Activated CD4-positive, alpha-beta memory T cell treated with anti-CD3 and anti-CD28 coated beads for 36 hours (primary cell): ENCODE data around the gene FARS2. TPM values are rescaled to one million over a fixed set of nuclear protein-coding genes. Genes with fewer than 3 reads are reported as not detected.
"Not testable (repeated sequence)": the region's sequence is repeated elsewhere in the genome, so short reads cannot be mapped to it uniquely, and the experiment has no call there.

Experiments
- CTCF ChIA-PET: fragments of 350-600 bp; sonication (Branson Sonifier 250); formaldehyde crosslinking; loops from one replicate; lab custom pipeline; 2021; ENCODE audit warnings: antibody characterized with exemption, inconsistent platforms; lab: Charles Lee
- POLR2A ChIA-PET: fragments of 350-600 bp; sonication (Branson Sonifier 250); formaldehyde crosslinking; loops from one replicate; lab custom pipeline; 2021; ENCODE audit warnings: antibody characterized with exemption; lab: Charles Lee
- DNase-seq: peaks from one replicate; pipeline ENCODE4 v3.0.0-alpha.2; 2020
- H3K27ac Mint-ChIP-seq: one replicate; pipeline ENCODE4 v1.8.0; 2021; ENCODE audit warnings: mixed read lengths
- H3K27me3 Mint-ChIP-seq: one replicate; pipeline ENCODE4 v1.8.0; 2021; ENCODE audit warnings: mixed read lengths
- H3K36me3 Mint-ChIP-seq: one replicate; pipeline ENCODE4 v1.8.0; 2021; ENCODE audit warnings: mixed read lengths
- H3K4me1 Mint-ChIP-seq: one replicate; pipeline ENCODE4 v1.8.0; 2021; ENCODE audit warnings: low read depth, mixed read lengths
- H3K4me3 Mint-ChIP-seq: one replicate; pipeline ENCODE4 v1.8.0; 2021; ENCODE audit warnings: mild to moderate bottlenecking, mixed read lengths
- H3K9me3 Mint-ChIP-seq: one replicate; pipeline ENCODE4 v1.8.0; 2021; ENCODE audit warnings: mixed read lengths
- intact Hi-C: fragments of 100-400 bp; cut with micrococcal nuclease; formaldehyde crosslinking; loops from one replicate; pipeline ENCODE4 v1.15.1; 2023
- total RNA-seq, 2 experiments: library from RNA; stranded (reverse); gene quantifications; one replicate each; pipeline ENCODE4 v1.2.3, GENCODE V29; 2021

Gene FARS2
- total RNA-seq, 2 experiments from 2014 or later, result 22.7 to 23.7 TPM

GRCh38 chr6:5554226-5554625 lies 292.9 kb downstream of the FARS2 start:
- ChIA-PET CTCF (interaction anchor here (0.6 kb wide), 1 partner anchor 67 kb away, joined by 4 read pairs; no protein-coding TSS in a partner anchor), POLR2A (no interaction called here)
- peaks cover 25% of the 10 kb centered on the region for H3K36me3 Mint-ChIP-seq
- H3K4me1 Mint-ChIP-seq, result peaks cover 3% of the 10 kb centered on the region
- intact Hi-C loops, result no loop called here
- H3K27me3 Mint-ChIP-seq, result no peaks in the 10 kb centered on the region
- H3K9me3 Mint-ChIP-seq, result peaks cover 10% of the 10 kb centered on the region
- no peak overlapping the region for H3K27ac Mint-ChIP-seq
- H3K4me3 Mint-ChIP-seq, result no peak overlapping the region
- no peak for DNase-seq

- no peak for DNase-seq
- ChIA-PET CTCF (no interaction called here), POLR2A (no interaction called here)
- peaks cover 6% of the 10 kb centered on the region for H3K9me3 Mint-ChIP-seq
- H3K27ac Mint-ChIP-seq, result no peak overlapping the region
- intact Hi-C loops, result no loop called here
- no peak overlapping the region for H3K4me3 Mint-ChIP-seq
- H3K27me3 Mint-ChIP-seq, result no peaks in the 10 kb centered on the region
- H3K36me3 Mint-ChIP-seq, result peaks cover 11% of the 10 kb centered on the region
- H3K4me1 Mint-ChIP-seq, result peaks cover 3% of the 10 kb centered on the region
These were observed 294.7 kb downstream of the FARS2 start for GRCh38 chr6:5556011-5556410.

- ChIA-PET POLR2A (no interaction called here), CTCF (no interaction called here)
- no peak overlapping the region for H3K27ac Mint-ChIP-seq
- H3K4me1 Mint-ChIP-seq, result peaks cover 8% of the 10 kb centered on the region
- intact Hi-C loops, result no loop called here
- H3K9me3 Mint-ChIP-seq, result peaks cover 4% of the 10 kb centered on the region
- no peaks in the 10 kb centered on the region for H3K27me3 Mint-ChIP-seq
- H3K36me3 Mint-ChIP-seq, result peaks cover 5% of the 10 kb centered on the region
- H3K4me3 Mint-ChIP-seq, result no peak overlapping the region
- no peak for DNase-seq
These were observed 296.2 kb downstream of the FARS2 start for GRCh38 chr6:5557506-5557905.

DNA sequence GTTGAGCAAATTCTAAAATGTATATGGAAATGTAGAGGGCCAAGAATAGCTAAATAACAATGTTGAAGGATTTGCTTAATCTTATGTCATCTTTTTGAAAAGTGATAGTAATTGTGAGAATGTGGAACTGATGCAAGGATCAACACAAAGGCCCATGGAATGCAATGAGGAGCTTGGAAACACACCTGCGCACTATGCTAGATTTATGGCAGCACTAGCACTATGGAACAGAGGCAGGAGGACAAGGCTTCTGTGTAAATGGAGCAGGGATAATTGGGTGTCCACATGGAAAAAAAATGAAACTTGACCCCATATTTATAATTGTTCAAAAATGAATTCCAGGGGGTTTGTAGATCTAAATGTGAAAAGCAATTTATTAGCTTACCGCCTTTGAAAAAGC lies 298.3 kb downstream of the FARS2 start:
- Mint-ChIP-seq H3K27ac (no peak overlapping the region), H3K27me3 (no peaks in the 10 kb centered on the region), H3K4me3 (no peak overlapping the region), H3K4me1 (peaks cover 5% of the 10 kb centered on the region), H3K36me3 (peaks cover 5% of the 10 kb centered on the region), H3K9me3 (peaks cover 10% of the 10 kb centered on the region)
- CTCF ChIA-PET, result no interaction called here
- no peak for DNase-seq
- intact Hi-C loops, result no loop called here
- POLR2A ChIA-PET, result no interaction called here

- H3K36me3 Mint-ChIP-seq, result peaks cover 9% of the 10 kb centered on the region
- ChIA-PET CTCF (no interaction called here), POLR2A (interaction anchor here (0.6 kb wide), 1 partner anchor 13 kb away, joined by 5 read pairs; no protein-coding TSS in a partner anchor)
These were observed 301.0 kb downstream of the FARS2 start for GRCh38 chr6:5562277-5562676.

GRCh38 chr6:5563086-5563485 lies 301.8 kb downstream of the FARS2 start:
- no peak overlapping the region for H3K4me3 Mint-ChIP-seq
- no peak overlapping the region for H3K27ac Mint-ChIP-seq
- H3K27me3 Mint-ChIP-seq, result no peaks in the 10 kb centered on the region
- ChIA-PET CTCF (no interaction called here), POLR2A (no interaction called here)
- DNase-seq, result no peak
- H3K4me1 Mint-ChIP-seq, result peaks cover 18% of the 10 kb centered on the region
- H3K9me3 Mint-ChIP-seq, result peaks cover 15% of the 10 kb centered on the region
- peaks cover 9% of the 10 kb centered on the region for H3K36me3 Mint-ChIP-seq
- intact Hi-C loops, result no loop called here

More at GRCh38 chr6:5562277-5562676, 301.0 kb downstream of the FARS2 start:
- H3K4me1 Mint-ChIP-seq, result peaks cover 14% of the 10 kb centered on the region
- intact Hi-C loops, result no loop called here
- no peak overlapping the region for H3K4me3 Mint-ChIP-seq
- H3K27me3 Mint-ChIP-seq, result no peaks in the 10 kb centered on the region
- H3K27ac Mint-ChIP-seq, result no peak overlapping the region
- no peak for DNase-seq
- peaks cover 15% of the 10 kb centered on the region for H3K9me3 Mint-ChIP-seq

DNA sequence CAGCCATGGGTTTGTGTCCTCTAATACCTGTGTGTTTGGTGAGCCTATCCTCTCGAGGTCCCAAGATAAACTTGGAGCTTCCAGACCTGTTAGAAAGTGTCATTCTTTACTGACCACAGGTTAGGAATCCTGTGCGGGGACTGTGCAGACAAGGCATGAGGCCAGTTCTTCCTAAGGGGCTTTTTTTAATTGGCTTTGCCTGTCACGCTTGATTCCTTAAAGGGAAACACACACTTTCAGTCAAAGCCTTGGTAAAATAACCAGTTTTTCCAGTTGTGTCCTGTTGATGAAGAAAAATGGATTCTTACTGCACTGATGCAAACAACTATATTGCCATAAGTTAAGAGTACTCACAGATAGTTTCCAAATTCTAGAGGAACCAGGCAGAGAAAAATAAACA lies 303.4 kb downstream of the FARS2 start:
- DNase-seq, H3K4me3 Mint-ChIP-seq, POLR2A ChIA-PET, intact Hi-C loops, H3K27ac Mint-ChIP-seq, H3K27me3 Mint-ChIP-seq, CTCF ChIA-PET: not testable (repeated sequence)
- peaks cover 20% of the 10 kb centered on the region for H3K4me1 Mint-ChIP-seq
- H3K9me3 Mint-ChIP-seq, result peaks cover 15% of the 10 kb centered on the region
- peaks cover 14% of the 10 kb centered on the region for H3K36me3 Mint-ChIP-seq

GRCh38 chr6:5565971-5566370 lies 304.7 kb downstream of the FARS2 start:
- no peaks in the 10 kb centered on the region for H3K27me3 Mint-ChIP-seq
- peaks cover 20% of the 10 kb centered on the region for H3K4me1 Mint-ChIP-seq
- H3K4me3 Mint-ChIP-seq, result no peak overlapping the region
- ChIA-PET POLR2A (no interaction called here), CTCF (interaction anchor here (0.8 kb wide), 1 partner anchor 50 kb away, joined by 3 read pairs; no protein-coding TSS in a partner anchor)
- H3K27ac Mint-ChIP-seq, result no peak overlapping the region
- intact Hi-C loops, result no loop called here
- H3K36me3 Mint-ChIP-seq, result peaks cover 14% of the 10 kb centered on the region
- DNase-seq, result no peak
- H3K9me3 Mint-ChIP-seq, result peaks cover 15% of the 10 kb centered on the region

- Mint-ChIP-seq H3K27ac (no peak overlapping the region), H3K4me1 (peaks cover 20% of the 10 kb centered on the region), H3K36me3 (peaks cover 14% of the 10 kb centered on the region), H3K4me3 (no peak overlapping the region), H3K27me3 (no peaks in the 10 kb centered on the region), H3K9me3 (peaks cover 15% of the 10 kb centered on the region)
- DNase-seq, result no peak
- intact Hi-C loops, result no loop called here
- ChIA-PET CTCF (interaction anchor here (0.8 kb wide), 1 partner anchor 51 kb away, joined by 3 read pairs; no protein-coding TSS in a partner anchor), POLR2A (no interaction called here)
These were observed 305.4 kb downstream of the FARS2 start for GRCh38 chr6:5566718-5567117.

GRCh38 chr6:5567352-5567751 lies 306.0 kb downstream of the FARS2 start:
- POLR2A ChIA-PET, result no interaction called here
- Mint-ChIP-seq H3K27ac (no peak overlapping the region), H3K4me1 (peaks cover 17% of the 10 kb centered on the region), H3K27me3 (no peaks in the 10 kb centered on the region), H3K36me3 (peaks cover 14% of the 10 kb centered on the region), H3K4me3 (no peak overlapping the region), H3K9me3 (peaks cover 13% of the 10 kb centered on the region)
- CTCF ChIA-PET, result no interaction called here
- no peak for DNase-seq
- intact Hi-C loops, result no loop called here

GRCh38 chr6:5567890-5568289 lies 306.6 kb downstream of the FARS2 start:
- DNase-seq, result no peak
- Mint-ChIP-seq H3K9me3 (peaks cover 12% of the 10 kb centered on the region), H3K36me3 (peaks cover 16% of the 10 kb centered on the region), H3K4me1 (peaks cover 15% of the 10 kb centered on the region), H3K27me3 (no peaks in the 10 kb centered on the region), H3K27ac (no peak overlapping the region), H3K4me3 (no peak overlapping the region)
- ChIA-PET POLR2A (no interaction called here), CTCF (no interaction called here)
- intact Hi-C loops, result no loop called here

- Mint-ChIP-seq H3K4me3 (no peak overlapping the region), H3K27ac (no peak overlapping the region), H3K4me1 (peaks cover 15% of the 10 kb centered on the region), H3K9me3 (peaks cover 12% of the 10 kb centered on the region), H3K27me3 (no peaks in the 10 kb centered on the region), H3K36me3 (peaks cover 22% of the 10 kb centered on the region)
- POLR2A ChIA-PET, result no interaction called here
- CTCF ChIA-PET, result interaction anchor here (1.5 kb wide), 1 partner anchor 98 kb away, joined by 3 read pairs; no protein-coding TSS in a partner anchor
- no peak for DNase-seq
- intact Hi-C loops, result no loop called here
These were observed 308.2 kb downstream of the FARS2 start for GRCh38 chr6:5569491-5569890.

DNA sequence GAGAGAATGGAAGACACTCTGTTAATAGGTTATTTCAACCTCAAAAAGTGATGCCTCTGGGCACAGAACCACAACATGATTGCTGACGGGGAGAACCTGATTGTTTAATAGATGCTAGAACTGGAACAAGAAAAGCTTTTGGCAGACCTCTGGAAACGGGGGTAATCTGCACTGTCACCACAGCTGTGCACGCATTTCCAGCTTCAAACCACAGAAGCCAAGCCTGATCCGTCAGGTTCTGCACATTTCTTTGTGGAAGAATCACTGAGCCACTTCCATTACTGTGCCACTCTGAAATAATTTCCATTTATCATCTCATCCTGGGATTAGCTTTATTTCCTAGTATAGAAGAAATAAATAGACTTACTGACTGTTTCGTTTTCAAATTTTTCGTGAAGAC lies 309.3 kb downstream of the FARS2 start:
- Mint-ChIP-seq H3K9me3 (peaks cover 8% of the 10 kb centered on the region), H3K4me1 (peaks cover 15% of the 10 kb centered on the region), H3K27ac (no peak overlapping the region), H3K4me3 (no peak overlapping the region), H3K27me3 (no peaks in the 10 kb centered on the region), H3K36me3 (peaks cover 23% of the 10 kb centered on the region)
- ChIA-PET CTCF (interaction anchor here (1.5 kb wide), 1 partner anchor 99 kb away, joined by 3 read pairs; no protein-coding TSS in a partner anchor), POLR2A (no interaction called here)
- no peak for DNase-seq
- intact Hi-C loops, result no loop called here
